ENCODE measurements around the gene RNU6-1. TPM values are rescaled to one million over a fixed set of nuclear protein-coding genes. Genes with fewer than 3 reads are reported as not detected.

The RNU6-1 gene
- polyA plus RNA-seq, 2 of the 4 experiments (the other 2 are of a cell fraction), result not detected

GRCh38 chr15:67873777-67874176, 33.9 kb upstream of the RNU6-1 start:
- ChIA-PET CTCF (interaction anchor here (0.6 to 5.8 kb wide), 6 partner anchors 9 to 977 kb away, joined by 3 to 58 read pairs (median 3); no protein-coding TSS in a partner anchor), POLR2A (interaction anchor here (0.6 kb wide), 1 partner anchor 156 kb away, joined by 5 read pairs; no protein-coding TSS in a partner anchor)
- Histone ChIP-seq H3K27ac (no peak overlapping the region), H3K4me1 (no peaks in the 10 kb centered on the region), H3K4me3 (no peak overlapping the region), H3K4me2 (no peak overlapping the region), H3K9me3 (0 out of 3 replicates have a peak, but pooled peaks cover 8% of the 10 kb centered on the region)
- DNase-seq (ENCODE audit: low read depth in 1 of 2, low spot score in 1 of 2) (no peak), ATAC-seq (peak; percentile 77 to 88), FAIRE-seq (no peak)
- no peak for TF ChIP-seq PHF8 (IDR thresholded peaks at IDR 0.05; ENCODE audit: borderline replicate concordance, low read depth)
- no peak for TF ChIP-seq TFCP2L1 (CRISPR knock-in tag; IDR thresholded peaks at IDR 0.05)
- no peak for TF ChIP-seq EHMT2 (IDR thresholded peaks at IDR 0.05; ENCODE audit: low read depth)
- no peak for TF ChIP-seq HOXB13 (CRISPR knock-in tag; IDR thresholded peaks at IDR 0.05; ENCODE audit: low read depth)
- no peak for TF ChIP-seq SREBF2 (IDR thresholded peaks at IDR 0.05)
- no peak for TF ChIP-seq FOSL2 (IDR thresholded peaks at IDR 0.05)
- no peak for TF ChIP-seq FOSL2 (CRISPR knock-in tag; IDR thresholded peaks at IDR 0.05)
- no peak for TF ChIP-seq CTCF (IDR thresholded peaks at IDR 0.05)
- TF ChIP-seq POLR2A (IDR thresholded peaks at IDR 0.05; ENCODE audit: low read length), result no peak
- TF ChIP-seq ESRRA (IDR thresholded peaks at IDR 0.05; ENCODE audit: borderline replicate concordance, low read length), result no peak
- TF ChIP-seq MAZ (IDR thresholded peaks at IDR 0.05; ENCODE audit: borderline replicate concordance, low read depth, low read length), result no peak
- TF ChIP-seq HEYL (CRISPR knock-in tag; IDR thresholded peaks at IDR 0.05), result no peak
- TF ChIP-seq MAFK (IDR thresholded peaks at IDR 0.05; ENCODE audit: partially characterized antibody), result no peak
- TF ChIP-seq RARB (CRISPR knock-in tag; IDR thresholded peaks at IDR 0.05), result no peak
- TF ChIP-seq FOSB (CRISPR knock-in tag; IDR thresholded peaks at IDR 0.05), result no peak
- TF ChIP-seq RAD21 (conservative IDR thresholded peaks at IDR 0.05 in 1 of 2, IDR thresholded peaks at IDR 0.05 in 1 of 2), result no peak
- no peak for TF ChIP-seq ZSCAN20 (CRISPR knock-in tag; IDR thresholded peaks at IDR 0.05)
- TF ChIP-seq, protein P1, sequence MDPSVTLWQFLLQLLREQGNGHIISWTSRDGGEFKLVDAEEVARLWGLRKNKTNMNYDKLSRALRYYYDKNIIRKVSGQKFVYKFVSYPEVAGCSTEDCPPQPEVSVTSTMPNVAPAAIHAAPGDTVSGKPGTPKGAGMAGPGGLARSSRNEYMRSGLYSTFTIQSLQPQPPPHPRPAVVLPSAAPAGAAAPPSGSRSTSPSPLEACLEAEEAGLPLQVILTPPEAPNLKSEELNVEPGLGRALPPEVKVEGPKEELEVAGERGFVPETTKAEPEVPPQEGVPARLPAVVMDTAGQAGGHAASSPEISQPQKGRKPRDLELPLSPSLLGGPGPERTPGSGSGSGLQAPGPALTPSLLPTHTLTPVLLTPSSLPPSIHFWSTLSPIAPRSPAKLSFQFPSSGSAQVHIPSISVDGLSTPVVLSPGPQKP (IDR thresholded peaks at IDR 0.05; ENCODE audit: low read depth, low read length), result no peak
- TF ChIP-seq HOXB5 (CRISPR knock-in tag; IDR thresholded peaks at IDR 0.05), result no peak
- TF ChIP-seq POLR2AphosphoS2 (conservative IDR thresholded peaks at IDR 0.05; ENCODE audit: low read length), result no peak
- WGBS (ENCODE audit: missing lambda C conversion rate), result 64% methylated on average over 3 of the region's 3 CpGs

DNA sequence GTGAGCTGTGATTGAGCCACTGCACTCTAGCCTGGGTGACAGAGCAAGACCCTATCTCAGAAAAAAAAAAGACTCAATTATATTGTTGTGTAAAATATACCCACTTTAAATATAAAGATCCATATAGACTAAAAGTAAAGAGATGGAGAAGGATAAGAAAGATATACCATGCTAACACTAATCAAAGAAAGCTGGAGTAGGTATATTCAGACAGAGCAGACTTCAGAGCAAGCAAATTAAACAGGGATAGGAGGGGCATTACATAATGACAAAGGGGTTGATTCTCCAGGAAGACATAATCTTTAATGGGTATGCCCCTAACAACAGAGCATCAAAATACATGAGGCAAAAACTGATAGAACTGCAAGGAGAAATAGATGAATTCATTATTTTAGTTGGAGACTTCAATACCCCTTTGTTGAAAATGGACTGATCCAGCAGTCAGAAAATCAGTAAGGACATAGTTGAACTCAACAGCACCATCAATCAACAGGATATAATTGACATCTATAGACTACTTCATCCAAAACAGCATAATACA, 31.1 kb upstream of the RNU6-1 start:
- no peak for ATAC-seq
- POLR2A ChIA-PET, result no interaction called here

More for the DNA sequence above, 31.1 kb upstream of the RNU6-1 start:
- 0 out of 3 replicates have a peak, but pooled peaks cover 8% of the 10 kb centered on the region for H3K9me3 ChIP-seq
- DNase-seq (ENCODE audit: low read depth in 1 of 2, low spot score in 1 of 2) (no peak), FAIRE-seq (no peak)
- no peak overlapping the region for H3K4me3 ChIP-seq
- CTCF ChIA-PET, result no interaction called here
- no peak overlapping the region for H3K27ac ChIP-seq
- H3K4me1 ChIP-seq, result no peaks in the 10 kb centered on the region
- no peak for TF ChIP-seq E2F6 (IDR thresholded peaks at IDR 0.05; ENCODE audit: borderline replicate concordance, low read depth)
- no peak for TF ChIP-seq TFCP2L1 (CRISPR knock-in tag; IDR thresholded peaks at IDR 0.05)
- TF ChIP-seq KDM5A (IDR thresholded peaks at IDR 0.05), result no peak
- TF ChIP-seq ZNF302 (CRISPR knock-in tag; IDR thresholded peaks at IDR 0.05), result no peak
- TF ChIP-seq, protein P2, sequence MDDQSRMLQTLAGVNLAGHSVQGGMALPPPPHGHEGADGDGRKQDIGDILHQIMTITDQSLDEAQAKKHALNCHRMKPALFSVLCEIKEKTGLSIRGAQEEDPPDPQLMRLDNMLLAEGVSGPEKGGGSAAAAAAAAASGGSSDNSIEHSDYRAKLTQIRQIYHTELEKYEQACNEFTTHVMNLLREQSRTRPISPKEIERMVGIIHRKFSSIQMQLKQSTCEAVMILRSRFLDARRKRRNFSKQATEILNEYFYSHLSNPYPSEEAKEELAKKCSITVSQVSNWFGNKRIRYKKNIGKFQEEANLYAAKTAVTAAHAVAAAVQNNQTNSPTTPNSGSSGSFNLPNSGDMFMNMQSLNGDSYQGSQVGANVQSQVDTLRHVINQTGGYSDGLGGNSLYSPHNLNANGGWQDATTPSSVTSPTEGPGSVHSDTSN (IDR thresholded peaks at IDR 0.05), result no peak
- TF ChIP-seq FOSB (CRISPR knock-in tag; IDR thresholded peaks at IDR 0.05), result no peak
- TF ChIP-seq PHF8 (IDR thresholded peaks at IDR 0.05; ENCODE audit: borderline replicate concordance, low read depth), result no peak
- H3K4me2 ChIP-seq, result no peak overlapping the region
